Stimulated activated naive CD8-positive, alpha-beta T cell treated with anti-CD3 and anti-CD28 coated beads, Interleukin-15, Interleukin-2, amounts not matched to agents 100 U/mL and 50 U/mL, for 24 hours (primary cell): Measurements from ENCODE around the gene RFWD3.
"Not testable (repeated sequence)": the region's sequence is repeated elsewhere in the genome, so short reads cannot be mapped to it uniquely, and the experiment has no call there.

Experiments
- ATAC-seq: fragments of 150-1000 bp; cut with Tn5 transposase; one replicate; pipeline ENCODE4 v1.10.0; 2021
- DNase-seq: peaks from one replicate; pipeline ENCODE4 v3.0.0; 2021

Gene RFWD3

GRCh38 chr16:74666010-74666421, 661 bp downstream of the RFWD3 start:
- no peak for DNase-seq
- no peak for ATAC-seq

DNA sequence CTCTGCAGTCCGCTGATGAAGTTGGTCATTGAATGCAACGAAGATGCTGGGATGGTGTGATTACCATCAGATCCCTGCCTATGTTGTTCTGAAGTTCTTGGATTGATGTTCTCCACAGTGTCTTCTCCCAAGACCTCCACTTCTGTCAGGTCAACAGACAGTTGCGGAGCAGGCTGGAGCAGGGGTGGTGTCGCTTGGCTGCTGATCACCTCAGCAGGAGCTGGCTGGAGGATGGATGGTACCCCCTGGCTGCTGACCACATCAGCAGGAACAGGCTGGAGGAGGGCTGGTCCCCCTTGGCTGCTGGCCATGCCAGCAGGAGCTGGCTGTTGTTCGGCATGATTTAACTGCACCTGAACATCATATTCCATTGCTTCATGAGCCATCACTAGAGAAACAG, 5.6 kb downstream of the RFWD3 start:
- ATAC-seq (no peak), DNase-seq (no peak)

- DNase-seq: no peak
- no peak for ATAC-seq
Observed at GRCh38 chr16:74660383-74660782, 6.3 kb downstream of the RFWD3 start.

- ATAC-seq (no peak), DNase-seq (no peak)
Observed at GRCh38 chr16:74659041-74659440, 7.6 kb downstream of the RFWD3 start.

GRCh38 chr16:74657870-74658642, 8.6 kb downstream of the RFWD3 start:
- DNase-seq (no peak), ATAC-seq (no peak)

- DNase-seq: no peak
- ATAC-seq: no peak
Observed at GRCh38 chr16:74654536-74655050, 12.1 kb downstream of the RFWD3 start.

GRCh38 chr16:74652883-74653282, 13.8 kb downstream of the RFWD3 start:
- DNase-seq, ATAC-seq: not testable (repeated sequence)

GRCh38 chr16:74652249-74652648, 14.4 kb downstream of the RFWD3 start:
- ATAC-seq (no peak), DNase-seq (no peak)

- ATAC-seq (no peak), DNase-seq (no peak)
Observed at GRCh38 chr16:74651841-74652240, 14.8 kb downstream of the RFWD3 start.

GRCh38 chr16:74650966-74651567, 15.6 kb downstream of the RFWD3 start:
- DNase-seq: no peak
- no peak for ATAC-seq

DNA sequence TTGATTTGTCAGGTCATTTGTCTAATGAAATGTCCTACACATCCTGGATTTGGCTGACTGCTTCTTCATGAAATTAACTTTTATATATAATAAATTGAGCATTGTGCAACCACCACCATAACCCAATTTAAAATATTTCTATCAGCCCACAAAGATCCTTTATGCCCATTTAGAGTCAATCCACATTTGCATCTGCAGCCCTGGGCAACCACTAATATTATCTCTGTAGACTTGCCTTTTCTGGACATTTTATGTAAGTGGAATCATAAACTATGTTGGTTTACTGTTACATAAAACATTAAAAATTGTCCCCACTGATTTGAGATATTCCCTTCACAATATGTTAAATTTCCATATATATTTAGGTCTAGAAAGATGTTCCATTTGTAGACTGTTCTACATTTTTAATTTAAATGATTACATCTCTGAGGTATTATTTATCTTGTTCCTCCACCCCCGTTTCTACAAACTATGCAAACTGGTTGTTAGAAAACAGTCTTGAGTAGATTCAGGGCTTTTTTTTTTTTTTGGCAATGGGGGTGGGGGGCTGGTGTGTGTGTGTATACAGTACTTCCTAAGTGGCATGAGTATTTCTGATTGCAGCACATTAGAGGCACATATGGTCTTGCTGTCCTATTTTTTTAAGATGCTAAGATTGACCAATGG, 16.7 kb downstream of the RFWD3 start:
- ATAC-seq: no peak
- DNase-seq: no peak

GRCh38 chr16:74641969-74642368, 24.7 kb downstream of the RFWD3 start:
- no peak for DNase-seq
- no peak for ATAC-seq

DNA sequence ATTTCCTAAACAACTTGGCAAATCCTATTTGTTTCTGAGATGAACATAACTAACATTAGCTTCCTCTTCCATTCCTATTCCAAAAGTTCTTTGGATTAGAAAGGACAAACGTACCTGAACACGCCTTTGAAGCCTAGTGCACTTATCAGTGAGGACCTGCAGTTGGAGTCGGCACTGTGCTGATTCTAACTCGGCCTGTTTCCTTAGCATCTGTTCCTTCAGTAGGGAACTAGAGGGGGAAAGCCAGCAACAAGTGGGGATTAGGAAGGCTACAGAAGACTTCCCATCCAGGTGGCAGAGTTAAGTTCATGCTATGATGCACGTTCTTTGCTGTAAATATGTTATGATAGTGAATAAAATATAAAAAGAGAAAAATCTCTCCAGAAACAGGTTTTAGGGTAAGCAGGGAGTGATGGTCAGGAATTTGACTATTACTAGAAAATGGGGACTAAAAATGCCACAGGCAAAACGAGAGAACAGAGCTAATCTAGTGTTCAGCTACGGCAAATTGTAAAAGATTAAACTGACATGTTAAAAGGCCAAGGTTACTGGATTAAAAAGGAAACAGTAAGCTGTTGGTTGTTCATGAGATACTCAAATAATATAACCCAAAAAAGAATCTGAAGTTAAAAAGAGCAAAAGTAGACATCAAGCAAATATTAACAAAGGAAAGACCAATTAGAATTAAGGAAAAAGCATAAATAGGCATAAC, 28.8 kb downstream of the RFWD3 start:
- DNase-seq (no peak), ATAC-seq (no peak)

DNA sequence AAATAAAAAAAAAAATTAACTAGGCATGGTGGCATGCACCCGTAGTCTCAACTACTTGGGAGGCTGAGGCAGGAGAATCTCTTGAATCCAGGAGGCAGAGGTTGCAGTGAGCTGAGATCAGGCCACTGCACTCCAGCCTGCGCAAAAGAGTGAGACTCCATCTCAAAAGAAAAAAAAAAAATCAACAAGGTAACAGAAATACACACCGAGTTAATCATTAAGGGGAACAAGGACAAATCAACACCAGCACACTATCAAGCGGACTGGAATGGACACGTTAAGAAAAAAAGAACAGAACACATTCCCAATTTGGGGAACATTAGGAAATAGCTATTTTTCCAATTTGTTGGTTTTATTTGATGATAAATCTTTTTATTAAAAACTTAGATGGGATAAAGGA, 31.4 kb downstream of the RFWD3 start:
- no peak for DNase-seq
- no peak for ATAC-seq

DNA sequence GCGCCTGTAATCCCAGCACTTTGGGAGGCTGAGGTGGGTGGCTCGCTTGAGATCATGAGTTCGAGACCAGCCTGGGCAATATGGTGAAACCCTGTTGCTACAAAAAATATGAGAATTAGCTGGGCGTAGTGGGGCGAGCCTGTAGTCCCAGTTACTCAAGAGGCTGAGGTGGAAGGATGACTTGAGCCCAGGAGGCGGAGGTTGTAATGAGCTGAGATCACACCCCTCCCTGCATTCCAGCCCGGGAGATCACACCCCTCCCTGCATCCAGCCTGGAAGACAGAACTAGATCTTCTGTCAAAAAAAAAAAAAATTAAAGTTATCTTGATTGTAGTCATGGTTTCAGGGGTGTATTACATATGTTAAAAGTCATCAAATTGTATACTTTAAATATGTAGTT, 33.0 kb downstream of the RFWD3 start:
- DNase-seq (no peak), ATAC-seq (no peak)

- DNase-seq (no peak), ATAC-seq (no peak)
Observed at GRCh38 chr16:74627506-74628220, 39.0 kb downstream of the RFWD3 start.

GRCh38 chr16:74626741-74627416, 39.8 kb downstream of the RFWD3 start:
- ATAC-seq (peak; percentile 82), DNase-seq (no peak)

- peak; percentile 21 for DNase-seq
- ATAC-seq: no peak
Observed at GRCh38 chr16:74625500-74626350, 41.0 kb downstream of the RFWD3 start.

GRCh38 chr16:74623839-74624235, 42.8 kb downstream of the RFWD3 start:
- ATAC-seq (no peak), DNase-seq (no peak)

- no peak for ATAC-seq
Observed at GRCh38 chr16:74623214-74623838, 43.4 kb downstream of the RFWD3 start.

More at GRCh38 chr16:74623214-74623838, 43.4 kb downstream of the RFWD3 start:
- DNase-seq: no peak
